GM19468 (cell line): ENCODE results near the gene LRP6.

Experiments
- ATAC-seq: cut with Tn5 transposase; IDR thresholded peaks from one replicate; pipeline ENCODE4 v1.9.1; 2021; ENCODE audit warnings: mild to moderate bottlenecking, moderate library complexity, moderate number of reproducible peaks; ENCODE audit not compliant: unreplicated experiment; ENCODE audit errors: extremely low read depth

LRP6 gene

DNA sequence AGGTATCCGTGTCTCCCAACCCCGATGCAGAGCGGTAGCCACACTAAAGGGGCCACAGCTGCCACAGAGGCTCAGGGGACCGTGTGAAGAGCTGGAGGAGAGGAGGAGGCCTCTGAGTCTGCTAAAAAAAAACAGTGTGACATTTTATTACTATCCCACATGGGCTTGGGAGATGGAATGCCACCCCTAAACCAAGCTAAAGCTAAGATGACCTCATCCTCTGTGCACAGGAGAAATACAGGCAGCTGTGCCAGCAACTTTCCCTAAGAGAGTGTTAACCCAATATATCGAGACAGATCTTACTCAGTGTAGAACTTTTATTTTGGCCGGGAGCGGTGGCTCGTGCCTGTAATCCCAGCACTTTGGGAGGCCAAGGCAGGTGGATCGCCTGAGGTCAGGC is 178.1 kb downstream of the LRP6 start:
- no peak for ATAC-seq

DNA sequence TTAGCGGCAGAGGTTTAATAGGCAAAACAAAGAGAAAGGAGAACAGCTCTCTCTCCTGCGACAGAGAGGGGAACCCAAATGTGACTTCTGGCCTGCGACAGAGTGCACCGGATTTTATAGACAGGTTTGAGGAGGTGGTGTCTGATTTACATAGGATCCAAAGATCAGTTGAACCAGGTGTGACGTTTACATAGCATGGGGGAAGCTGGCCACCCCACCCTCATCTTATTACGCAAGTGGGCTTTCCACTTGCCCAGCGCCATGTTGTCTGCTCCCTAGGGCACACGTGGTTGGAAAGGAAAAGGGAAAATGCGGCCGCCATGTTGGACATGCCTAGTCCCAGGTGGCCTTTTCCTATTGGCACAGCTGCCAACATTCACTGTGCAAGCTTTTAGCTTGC is 178.7 kb downstream of the LRP6 start:
- ATAC-seq = no peak

DNA sequence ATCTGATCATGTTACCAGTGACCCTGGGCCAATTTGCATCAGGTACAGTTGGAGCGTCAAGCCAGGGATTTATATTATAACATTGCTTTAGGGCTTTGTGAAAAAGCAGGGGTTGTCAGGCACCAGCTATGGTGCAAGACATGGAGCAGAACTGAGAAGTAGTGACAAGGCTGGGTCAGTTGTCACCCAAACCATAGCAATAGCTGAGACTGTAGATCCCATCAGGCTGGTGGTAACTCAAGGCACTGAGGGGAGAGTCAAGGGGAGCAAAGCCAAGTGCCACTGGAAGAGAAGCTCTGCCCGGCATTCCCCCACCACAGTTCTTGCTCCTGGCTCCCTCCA is 179.2 kb downstream of the LRP6 start:
- ATAC-seq = no peak

DNA sequence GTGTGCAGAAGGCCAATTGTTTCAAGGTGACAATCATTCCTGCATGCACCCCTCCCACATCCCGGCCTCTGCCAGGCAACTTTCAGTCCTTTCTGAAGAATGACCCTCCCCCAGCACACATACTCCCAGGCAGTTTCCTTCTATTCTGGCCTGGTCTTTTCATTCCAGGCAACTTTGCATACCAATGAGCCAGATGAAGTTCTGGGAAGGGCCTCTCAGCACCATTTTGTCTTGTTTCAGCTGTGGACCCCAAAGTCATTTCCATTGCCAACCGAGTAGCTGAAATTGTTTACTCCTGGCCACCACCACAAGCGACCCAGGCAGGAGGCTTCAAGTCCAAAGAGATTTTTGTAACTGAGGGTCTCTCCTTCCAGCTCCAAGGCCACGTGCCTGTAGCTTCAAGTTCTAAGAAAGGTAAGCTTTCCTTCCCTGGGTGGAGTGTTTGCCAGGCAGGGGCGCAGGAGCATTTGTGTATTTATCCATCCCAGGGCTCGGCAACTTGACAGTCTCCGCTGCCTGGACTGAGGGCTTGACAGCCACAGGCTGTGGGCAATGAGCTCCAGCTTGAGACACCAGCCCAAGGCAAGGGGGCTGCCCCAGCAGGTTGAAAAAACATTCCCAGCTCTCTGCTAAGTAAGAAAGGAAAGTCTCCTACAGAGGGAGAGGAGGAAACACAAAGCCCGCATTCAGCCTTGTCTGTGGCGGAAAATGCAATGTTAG is 179.7 kb downstream of the LRP6 start:
- ATAC-seq = no peak

DNA sequence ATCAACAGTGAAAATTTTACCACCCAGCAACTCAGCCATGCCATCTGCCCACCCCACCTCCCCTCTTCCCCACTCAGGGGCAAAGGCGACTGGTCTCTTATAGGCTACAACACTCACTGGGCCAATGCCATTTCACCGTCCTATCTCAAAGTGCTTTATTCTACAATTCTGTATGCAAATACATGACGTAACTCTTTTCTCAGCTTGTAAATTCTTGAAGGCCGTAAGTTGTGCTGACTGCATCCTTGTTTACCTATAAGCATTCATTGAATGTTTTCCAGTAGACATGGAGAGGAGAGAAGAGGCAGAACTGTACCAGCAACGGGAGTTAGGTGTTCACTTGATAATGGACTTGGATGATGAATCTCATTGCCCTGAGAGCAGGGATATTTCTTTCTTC is 180.5 kb downstream of the LRP6 start:
- no peak for ATAC-seq

DNA sequence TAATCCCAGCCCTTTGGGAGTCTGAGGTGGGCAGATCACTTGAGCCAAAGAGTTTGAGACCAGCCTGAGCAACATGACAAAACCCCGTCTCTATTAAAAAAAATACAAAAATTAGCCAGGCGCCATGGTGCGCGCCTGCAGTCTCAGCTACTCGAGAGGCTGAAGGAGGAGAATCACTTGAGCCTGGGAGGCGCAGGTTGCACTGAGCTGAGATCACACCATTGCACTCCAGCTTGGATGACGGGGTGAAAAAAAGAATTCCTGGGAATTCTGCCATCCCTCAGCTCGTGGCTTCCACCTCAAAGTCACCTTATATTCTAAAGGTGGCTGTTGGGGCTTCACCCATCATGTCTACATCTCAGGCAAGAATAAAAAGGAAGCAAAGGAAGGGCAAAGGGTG is 183.2 kb downstream of the LRP6 start:
- no peak for ATAC-seq

DNA sequence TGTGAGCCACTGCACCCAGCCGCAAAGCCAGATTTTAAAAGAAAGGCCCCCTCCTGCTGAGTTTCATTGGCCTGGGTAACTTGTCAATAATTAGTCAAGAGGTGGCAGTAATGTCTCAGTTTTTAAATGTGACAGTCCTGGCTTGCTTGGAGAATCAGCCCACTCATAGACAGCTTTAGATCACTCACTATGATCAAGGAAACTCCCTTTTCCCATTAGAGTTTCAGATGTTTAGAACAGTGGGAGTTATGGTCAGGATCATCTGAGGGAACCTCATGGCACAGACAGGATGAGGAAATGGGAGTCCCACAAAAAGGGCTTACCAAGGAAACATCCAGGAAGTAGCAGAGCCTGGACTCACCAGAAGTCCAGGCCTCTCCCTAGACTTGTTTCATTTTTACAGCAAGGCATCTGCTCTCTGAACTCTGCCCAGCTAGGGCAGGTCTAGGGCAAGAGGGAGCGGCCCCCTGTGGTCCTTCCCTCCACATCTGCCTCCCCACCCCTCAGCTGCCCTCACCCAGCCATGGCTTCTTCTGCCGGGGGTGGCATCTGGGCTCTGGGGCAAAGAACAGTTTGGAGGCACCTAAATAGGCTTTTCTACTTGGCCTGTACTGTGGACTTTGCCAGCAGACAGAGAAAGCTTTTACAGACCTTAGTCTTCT is 184.9 kb downstream of the LRP6 start:
- ATAC-seq = no peak

DNA sequence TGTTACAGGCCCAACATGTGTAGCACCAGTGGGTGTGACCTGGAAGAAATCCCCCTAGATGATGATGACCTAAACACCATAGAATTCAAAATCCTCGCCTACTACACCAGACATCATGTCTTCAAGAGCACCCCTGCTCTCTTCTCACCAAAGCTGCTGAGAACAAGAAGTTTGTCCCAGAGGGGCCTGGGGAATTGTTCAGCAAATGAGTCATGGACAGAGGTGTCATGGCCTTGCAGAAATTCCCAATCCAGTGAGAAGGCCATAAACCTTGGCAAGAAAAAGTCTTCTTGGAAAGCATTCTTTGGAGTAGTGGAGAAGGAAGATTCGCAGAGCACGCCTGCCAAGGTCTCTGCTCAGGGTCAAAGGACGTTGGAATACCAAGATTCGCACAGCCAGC is 187.6 kb downstream of the LRP6 start:
- no peak for ATAC-seq

DNA sequence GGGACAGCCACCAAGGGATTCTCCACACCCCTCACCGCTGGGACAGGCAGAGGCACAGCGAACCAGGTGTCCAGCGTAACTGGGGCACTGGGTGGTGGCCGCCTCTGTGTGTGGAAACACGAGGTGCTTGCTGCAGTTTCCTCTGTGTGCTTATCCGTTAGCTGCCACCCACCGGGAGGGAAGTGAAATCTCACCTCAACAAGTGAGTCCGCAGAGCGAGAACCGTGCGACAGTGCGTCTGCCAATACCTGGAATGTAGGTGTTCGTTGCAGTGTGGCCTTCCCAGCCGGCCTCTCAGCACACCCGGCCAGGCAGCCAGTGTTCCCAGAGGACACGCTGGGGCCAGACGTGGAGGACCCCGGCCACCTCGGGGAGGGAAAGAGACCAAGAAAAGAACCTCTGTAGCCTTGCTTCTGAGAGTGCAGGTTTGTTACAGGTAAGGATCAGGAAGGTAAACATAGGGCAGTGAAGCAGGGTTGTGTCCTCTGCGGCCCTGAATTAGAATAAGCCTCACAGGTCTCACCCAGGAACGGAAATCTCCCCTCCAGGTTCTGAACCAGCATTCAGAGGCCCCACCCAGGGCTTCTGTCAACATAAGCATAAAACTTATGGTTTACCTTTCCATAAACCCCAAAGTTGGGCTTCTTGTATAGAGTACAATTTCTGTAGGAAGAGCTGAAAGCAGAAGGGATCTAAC is 194.6 kb downstream of the LRP6 start:
- ATAC-seq = no peak

DNA sequence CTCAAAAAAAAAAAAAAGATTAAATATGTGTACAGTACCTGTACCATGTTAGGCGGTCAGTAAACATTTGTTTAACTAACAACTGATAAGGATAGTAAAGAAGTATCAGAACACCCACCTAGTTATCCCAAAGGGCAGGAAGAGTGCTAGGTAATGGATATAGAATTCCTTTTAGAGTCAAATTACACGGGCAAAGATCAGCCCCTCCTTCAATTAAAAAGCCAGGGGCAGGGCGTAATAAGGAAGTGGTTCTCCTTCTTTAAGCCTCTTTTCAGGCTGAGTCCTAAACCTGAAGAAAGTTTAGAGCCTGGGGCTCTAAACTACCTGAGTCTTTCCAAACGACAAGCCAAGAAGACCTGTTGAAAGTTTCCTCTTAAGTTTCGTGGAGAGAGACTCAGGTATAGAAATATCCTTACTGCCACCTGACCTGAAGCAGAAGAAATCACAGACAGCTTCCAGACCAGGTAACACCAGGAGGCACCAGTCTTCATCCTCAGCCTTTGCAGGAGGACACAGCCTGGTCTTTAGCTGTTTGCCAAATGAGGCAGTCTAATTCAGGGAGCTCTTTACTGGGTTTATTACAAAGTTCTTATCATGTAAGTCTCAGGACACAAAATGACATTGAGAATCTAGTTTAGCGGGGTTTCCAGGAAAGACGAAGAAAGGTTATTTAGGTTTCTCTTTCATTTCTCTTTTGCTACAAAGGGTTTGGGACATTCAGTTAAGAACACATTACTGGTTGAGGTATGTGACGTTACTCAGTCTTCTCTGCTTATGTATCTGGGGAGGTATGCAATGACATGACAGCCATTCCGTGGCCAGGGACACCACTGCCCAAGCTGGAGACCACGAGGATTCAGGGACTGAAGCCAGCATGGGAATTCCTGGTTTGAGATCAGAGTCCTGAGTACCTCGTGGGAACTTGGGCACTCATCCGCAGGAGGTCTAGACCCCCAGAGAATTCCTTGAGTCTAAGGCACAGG is 195.9 kb downstream of the LRP6 start, which contains the start of gene BCL2L14:
BCL2L14 (plus strand) TSS at position 266 of the 983 bp plus-strand sequence. CDS start 8,367 bp downstream, outside the sequence.
- ATAC-seq = no peak

DNA sequence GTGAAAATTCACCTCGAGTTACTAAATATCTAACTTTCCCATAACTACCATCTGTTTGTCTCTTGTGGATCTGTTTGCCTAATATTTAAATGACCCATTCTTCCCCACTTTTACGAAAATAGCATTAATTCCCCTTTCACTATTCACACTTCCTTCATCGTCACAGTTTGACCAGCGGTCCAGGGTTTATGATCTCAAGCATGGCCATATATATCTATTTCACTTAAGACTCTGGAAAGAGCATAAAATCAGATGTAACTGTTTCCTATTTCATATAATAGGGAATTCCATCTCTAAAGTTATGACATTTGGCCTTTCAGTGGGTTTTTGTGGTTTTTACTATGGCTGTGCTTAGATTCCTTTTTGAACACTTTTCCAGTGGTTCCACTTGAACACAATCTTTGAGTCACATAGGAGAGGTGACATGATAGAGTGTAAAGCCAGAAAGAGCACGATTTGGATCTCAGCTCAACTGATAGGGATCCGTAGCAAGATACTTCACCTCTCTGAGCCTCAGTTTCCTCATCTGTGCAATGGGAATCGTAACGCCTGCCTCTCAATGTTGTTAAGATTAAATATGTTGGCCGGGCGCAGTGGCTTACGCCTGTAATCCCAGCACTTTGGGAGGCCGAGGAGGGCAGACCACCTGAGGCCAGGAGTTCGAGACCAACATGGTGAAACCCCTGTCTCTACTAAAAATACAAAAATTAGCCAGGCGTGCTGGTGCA is 196.9 kb downstream of the LRP6 start:
- no peak for ATAC-seq

DNA sequence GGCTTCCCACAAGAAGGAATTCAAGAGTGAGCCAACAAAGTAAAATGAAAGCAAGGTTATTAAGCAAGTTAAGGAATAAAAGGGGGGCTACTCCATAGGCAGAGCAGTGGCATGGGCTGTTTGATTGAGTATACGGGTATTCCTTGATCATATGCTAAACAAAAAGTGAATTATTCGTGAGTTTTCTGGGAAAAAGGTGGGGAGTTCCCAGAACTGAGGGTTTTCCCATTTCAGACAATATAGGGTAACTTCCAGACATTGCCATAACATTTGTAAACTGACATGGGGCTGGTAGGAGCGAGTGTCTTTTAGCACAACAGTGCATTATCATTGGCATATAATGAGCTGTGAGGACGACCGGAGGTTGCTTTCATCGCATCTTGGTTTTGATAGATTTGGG is 198.1 kb downstream of the LRP6 start:
- no peak for ATAC-seq
